GM23338 (cell line): ENCODE results near the gene MAZ. TPM values are rescaled to one million over a fixed set of nuclear protein-coding genes. Genes with fewer than 3 reads are reported as not detected.

ENCODE experiments used
- ATAC-seq: fragments of 200-7000 bp; cut with Tn5 transposase; 3 replicates; pipeline ENCODE4 v1.9.1; 2020
- DNase-seq: peaks from one replicate; pipeline ENCODE4 v3.0.0-alpha.2; 2015; ENCODE audit warnings: low spot score
- H2AFZ ChIP-seq: fragments of 200-600 bp; sonication (generic); 2 replicates; pipeline ENCODE4 v1.8.0; 2016; ENCODE audit warnings: antibody characterized with exemption, mild to moderate bottlenecking, moderate library complexity
- H3F3A ChIP-seq: fragments of 200-600 bp; sonication (generic); replicated peaks from 2 replicates; pipeline ENCODE4 v1.8.0; 2017; ENCODE audit warnings: antibody characterized with exemption, mixed run types, low read depth
- H3K27ac ChIP-seq: fragments of 200-600 bp; sonication (generic); 2 replicates; pipeline ENCODE4 v1.6.1; 2016; ENCODE audit warnings: low read depth
- H3K27me3 ChIP-seq: fragments of 200-600 bp; sonication (generic); 2 replicates; pipeline ENCODE4 v1.8.0; 2016; ENCODE audit warnings: mild to moderate bottlenecking, mixed run types, moderate library complexity; ENCODE audit not compliant: insufficient read depth
- H3K36me3 ChIP-seq: fragments of 200-600 bp; sonication (generic); 2 replicates; pipeline ENCODE4 v1.8.0; 2016; ENCODE audit warnings: mild to moderate bottlenecking; ENCODE audit not compliant: insufficient read depth
- H3K4me1 ChIP-seq: fragments of 200-600 bp; sonication (generic); 2 replicates; pipeline ENCODE4 v1.8.0; 2016; ENCODE audit warnings: mild to moderate bottlenecking, moderate library complexity; ENCODE audit not compliant: insufficient read depth
- H3K4me2 ChIP-seq: fragments of 200-600 bp; sonication (generic); 2 replicates; pipeline ENCODE4 v1.7.1; 2017; ENCODE audit warnings: mixed run types
- H3K4me3 ChIP-seq: fragments of 200-600 bp; sonication (generic); 2 replicates; pipeline ENCODE4 v1.6.1; 2016; ENCODE audit warnings: mixed run types
- H3K79me2 ChIP-seq: fragments of 200-600 bp; sonication (generic); replicated peaks from 2 replicates; pipeline ENCODE4 v1.8.0; 2017; ENCODE audit warnings: mild to moderate bottlenecking; ENCODE audit not compliant: insufficient read depth
- H3K9me2 ChIP-seq: fragments of 200-600 bp; sonication (generic); 2 replicates; pipeline ENCODE4 v1.8.0; 2017; ENCODE audit not compliant: insufficient read depth
- H4K20me1 ChIP-seq: fragments of 200-600 bp; sonication (generic); replicated peaks from 2 replicates; pipeline ENCODE4 v1.8.0; 2017; ENCODE audit warnings: mild to moderate bottlenecking; ENCODE audit not compliant: insufficient read depth
- H3K27ac Mint-ChIP-seq: 2 replicates; pipeline ENCODE4 v1.8.0; 2020; ENCODE audit warnings: inconsistent platforms, mild to moderate bottlenecking, moderate library complexity, mixed read lengths
- H3K27me3 Mint-ChIP-seq: 3 replicates; pipeline ENCODE4 v1.8.0; 2022; ENCODE audit warnings: low read depth, mild to moderate bottlenecking, moderate library complexity, mixed read lengths, inconsistent platforms; ENCODE audit not compliant: insufficient read depth, poor library complexity
- H3K36me3 Mint-ChIP-seq: 3 replicates; pipeline ENCODE4 v1.8.0; 2021; ENCODE audit warnings: low read depth, mild to moderate bottlenecking, inconsistent platforms, moderate library complexity, mixed read lengths
- H3K4me1 Mint-ChIP-seq: 3 replicates; pipeline ENCODE4 v1.8.0; 2020; ENCODE audit warnings: mild to moderate bottlenecking, inconsistent platforms, mixed read lengths
- H3K4me3 Mint-ChIP-seq: 3 replicates; pipeline ENCODE4 v1.8.0; 2021; ENCODE audit warnings: moderate library complexity, mild to moderate bottlenecking, inconsistent platforms, mixed read lengths
- H3K9me3 Mint-ChIP-seq: 3 replicates; pipeline ENCODE4 v1.8.0; 2020; ENCODE audit warnings: moderate library complexity, mild to moderate bottlenecking, inconsistent platforms, mixed read lengths
- CREB1 ChIP-seq: fragments of 250-450 bp; sonication (Bioruptor Pico); IDR thresholded peaks from 2 replicates; pipeline ENCODE4 v1.5.0; 2020; ENCODE audit warnings: low read depth, mild to moderate bottlenecking, moderate library complexity
- EZH2 ChIP-seq: fragments of 200-600 bp; sonication (generic); IDR thresholded peaks from one replicate; pipeline ENCODE4 v1.8.0; 2017; ENCODE audit warnings: antibody characterized with exemption, mild to moderate bottlenecking, low read depth; ENCODE audit not compliant: unreplicated experiment
- EZH2phosphoT487 ChIP-seq: fragments of 200-600 bp; sonication (generic); IDR thresholded peaks from one replicate; pipeline ENCODE4 v1.8.1; 2018; ENCODE audit warnings: antibody characterized with exemption; ENCODE audit not compliant: unreplicated experiment
- JUNB ChIP-seq: IDR thresholded peaks from one replicate; pipeline ENCODE4 v1.6.1; 2016; ENCODE audit warnings: antibody characterized with exemption; ENCODE audit not compliant: unreplicated experiment
- NANOG ChIP-seq: IDR thresholded peaks from 2 replicates; pipeline ENCODE4 v1.6.1; 2016; ENCODE audit warnings: antibody characterized with exemption, borderline replicate concordance
- POLR2AphosphoS5 ChIP-seq: IDR thresholded peaks from 2 replicates; pipeline ENCODE4 v1.6.1; 2016; ENCODE audit warnings: antibody characterized with exemption, low read depth
- STAT1 ChIP-seq: IDR thresholded peaks from one replicate; pipeline ENCODE4 v1.6.1; 2016; ENCODE audit warnings: antibody characterized with exemption; ENCODE audit not compliant: unreplicated experiment
- ZNF114 ChIP-seq: fragments of 250-450 bp; sonication (Bioruptor Pico); IDR thresholded peaks from 2 replicates; pipeline ENCODE4 v1.5.0; 2020; ENCODE audit warnings: mild to moderate bottlenecking, moderate library complexity
- ZNF331 ChIP-seq: fragments of 250-450 bp; sonication (Bioruptor Pico); IDR thresholded peaks from 2 replicates; pipeline ENCODE4 v1.5.0; 2020; ENCODE audit warnings: low read depth, mild to moderate bottlenecking, moderate library complexity
- ZNF462 ChIP-seq: fragments of 250-450 bp; sonication (Bioruptor Pico); IDR thresholded peaks from 2 replicates; pipeline ENCODE4 v1.5.0; 2020; ENCODE audit warnings: mild to moderate bottlenecking, moderate library complexity
- polyA plus RNA-seq: library from polyadenylated mRNA; unstranded; fragments of >200 nt; fragmentation: Nextera tagmentation; extraction: Ambion mirVana; gene quantifications from 2 replicates; pipeline ENCODE4 v1.2.1, GENCODE V29; 2016
- total RNA-seq: library from RNA; depleted of rRNA; stranded (reverse); fragments of >200 nt; shearing (Covaris generic); gene quantifications from 2 replicates; pipeline ENCODE4 v1.2.3, GENCODE V29; 2014
- TF ChIP-seq, protein P1 (sequence below): IDR thresholded peaks from one replicate; pipeline ENCODE4 v1.6.1; 2018; ENCODE audit warnings: antibody characterized with exemption; ENCODE audit not compliant: unreplicated experiment
- TF ChIP-seq, protein P2 (sequence below), 2 experiments: fragments of 200-600 bp in 1 of 2; sonication (generic) in 1 of 2; conservative IDR thresholded peaks; 2 replicates each; pipeline versions ENCODE4 v1.5.1 to v1.6.1; 2016 to 2017; ENCODE audit warnings: antibody characterized with exemption in 2 of 2, low read depth in 2 of 2, mild to moderate bottlenecking in 2 of 2, moderate library complexity in 1 of 2
- TF ChIP-seq, protein P3 (sequence below): IDR thresholded peaks from 2 replicates; pipeline ENCODE4 v1.6.1; 2016; ENCODE audit warnings: antibody characterized with exemption

MAZ gene
- total and polyA plus RNA-seq, 2 experiments from 2014 or later, result 155 to 270 TPM

DNA sequence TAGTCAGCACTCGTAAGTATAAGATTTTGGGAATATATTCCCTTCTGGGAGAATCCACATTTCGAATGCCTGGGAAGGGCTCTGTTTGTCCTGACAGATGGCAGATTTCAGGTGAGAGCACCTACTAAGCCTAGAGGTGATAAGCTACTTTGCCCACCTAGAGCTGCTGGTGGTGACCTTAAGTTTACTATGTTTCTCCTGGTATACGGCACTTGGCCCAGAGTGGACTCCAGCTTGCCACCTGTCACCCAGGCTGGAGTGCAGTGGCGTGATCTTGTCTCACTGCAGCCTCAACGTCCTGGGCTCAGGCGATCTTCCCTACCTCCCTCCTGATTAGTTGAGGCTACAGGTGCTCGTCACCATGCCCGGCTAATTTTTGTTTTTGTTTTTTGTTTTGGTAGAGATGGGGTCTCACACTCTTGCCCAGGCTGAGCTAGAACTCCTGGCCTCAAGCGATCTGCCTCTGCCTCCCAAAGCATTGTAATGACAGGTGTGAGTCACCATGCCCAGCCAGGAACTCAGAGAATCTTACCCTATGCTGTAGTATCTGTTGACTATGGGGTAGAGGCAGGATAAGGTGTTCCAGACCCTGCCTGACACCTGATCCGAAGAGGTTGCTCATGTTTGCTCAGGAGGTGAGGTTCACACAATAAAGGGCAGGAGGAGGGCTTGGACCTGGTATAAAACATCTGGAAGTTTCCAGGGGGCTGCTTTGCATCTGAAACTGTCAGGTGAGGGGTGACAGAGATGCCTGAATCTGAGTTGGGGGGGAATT lies 28.6 kb upstream of the MAZ start, which contains the start of gene ZG16:
TSS of gene ZG16 (plus strand) at position 681 of the 775 bp plus-strand sequence. CDS start 1,011 bp downstream, outside the sequence.
- Mint-ChIP-seq H3K4me1 (peaks cover 8% of the 10 kb centered on the region), H3K36me3 (no peaks in the 10 kb centered on the region), H3K4me3 (no peak within 1 kb of the TSS), H3K27ac (no peak within 1 kb of the TSS), H3K9me3 (no peaks in the 10 kb centered on the region; the same call in 2 of the 3 replicates), H3K27me3 (peaks cover 12% of the 10 kb centered on the region)
- DNase-seq (no peak), ATAC-seq (no peak)
- H3K9me2 ChIP-seq, result peaks cover 5% of the 10 kb centered on the region; the same call in 1 of the 2 replicates
- H3K4me1 ChIP-seq, result no peaks in the 10 kb centered on the region
- H3K79me2 ChIP-seq, result no peaks in the 10 kb centered on the region
- no peak within 1 kb of the TSS for H3K4me3 ChIP-seq
- H3F3A ChIP-seq, result no peaks in the 10 kb centered on the region
- no peak within 1 kb of the TSS for H3K4me2 ChIP-seq
- H4K20me1 ChIP-seq, result no peaks in the 10 kb centered on the region
- peaks cover 3% of the 10 kb centered on the region; the same call in 1 of the 2 replicates for H3K27me3 ChIP-seq
- no peak within 1 kb of the TSS for H2AFZ ChIP-seq
- TF ChIP-seq, protein P1, sequence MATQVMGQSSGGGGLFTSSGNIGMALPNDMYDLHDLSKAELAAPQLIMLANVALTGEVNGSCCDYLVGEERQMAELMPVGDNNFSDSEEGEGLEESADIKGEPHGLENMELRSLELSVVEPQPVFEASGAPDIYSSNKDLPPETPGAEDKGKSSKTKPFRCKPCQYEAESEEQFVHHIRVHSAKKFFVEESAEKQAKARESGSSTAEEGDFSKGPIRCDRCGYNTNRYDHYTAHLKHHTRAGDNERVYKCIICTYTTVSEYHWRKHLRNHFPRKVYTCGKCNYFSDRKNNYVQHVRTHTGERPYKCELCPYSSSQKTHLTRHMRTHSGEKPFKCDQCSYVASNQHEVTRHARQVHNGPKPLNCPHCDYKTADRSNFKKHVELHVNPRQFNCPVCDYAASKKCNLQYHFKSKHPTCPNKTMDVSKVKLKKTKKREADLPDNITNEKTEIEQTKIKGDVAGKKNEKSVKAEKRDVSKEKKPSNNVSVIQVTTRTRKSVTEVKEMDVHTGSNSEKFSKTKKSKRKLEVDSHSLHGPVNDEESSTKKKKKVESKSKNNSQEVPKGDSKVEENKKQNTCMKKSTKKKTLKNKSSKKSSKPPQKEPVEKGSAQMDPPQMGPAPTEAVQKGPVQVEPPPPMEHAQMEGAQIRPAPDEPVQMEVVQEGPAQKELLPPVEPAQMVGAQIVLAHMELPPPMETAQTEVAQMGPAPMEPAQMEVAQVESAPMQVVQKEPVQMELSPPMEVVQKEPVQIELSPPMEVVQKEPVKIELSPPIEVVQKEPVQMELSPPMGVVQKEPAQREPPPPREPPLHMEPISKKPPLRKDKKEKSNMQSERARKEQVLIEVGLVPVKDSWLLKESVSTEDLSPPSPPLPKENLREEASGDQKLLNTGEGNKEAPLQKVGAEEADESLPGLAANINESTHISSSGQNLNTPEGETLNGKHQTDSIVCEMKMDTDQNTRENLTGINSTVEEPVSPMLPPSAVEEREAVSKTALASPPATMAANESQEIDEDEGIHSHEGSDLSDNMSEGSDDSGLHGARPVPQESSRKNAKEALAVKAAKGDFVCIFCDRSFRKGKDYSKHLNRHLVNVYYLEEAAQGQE, result no peak
- TF ChIP-seq, protein P2, sequence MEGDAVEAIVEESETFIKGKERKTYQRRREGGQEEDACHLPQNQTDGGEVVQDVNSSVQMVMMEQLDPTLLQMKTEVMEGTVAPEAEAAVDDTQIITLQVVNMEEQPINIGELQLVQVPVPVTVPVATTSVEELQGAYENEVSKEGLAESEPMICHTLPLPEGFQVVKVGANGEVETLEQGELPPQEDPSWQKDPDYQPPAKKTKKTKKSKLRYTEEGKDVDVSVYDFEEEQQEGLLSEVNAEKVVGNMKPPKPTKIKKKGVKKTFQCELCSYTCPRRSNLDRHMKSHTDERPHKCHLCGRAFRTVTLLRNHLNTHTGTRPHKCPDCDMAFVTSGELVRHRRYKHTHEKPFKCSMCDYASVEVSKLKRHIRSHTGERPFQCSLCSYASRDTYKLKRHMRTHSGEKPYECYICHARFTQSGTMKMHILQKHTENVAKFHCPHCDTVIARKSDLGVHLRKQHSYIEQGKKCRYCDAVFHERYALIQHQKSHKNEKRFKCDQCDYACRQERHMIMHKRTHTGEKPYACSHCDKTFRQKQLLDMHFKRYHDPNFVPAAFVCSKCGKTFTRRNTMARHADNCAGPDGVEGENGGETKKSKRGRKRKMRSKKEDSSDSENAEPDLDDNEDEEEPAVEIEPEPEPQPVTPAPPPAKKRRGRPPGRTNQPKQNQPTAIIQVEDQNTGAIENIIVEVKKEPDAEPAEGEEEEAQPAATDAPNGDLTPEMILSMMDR (conservative IDR thresholded peaks at IDR 0.05; ENCODE audit: low read depth in 2 of 2), result no peak
- TF ChIP-seq STAT1 (no peak), JUNB (no peak), ZNF114 (CRISPR knock-in tag) (no peak), NANOG (no peak), EZH2phosphoT487 (no peak), CREB1 (no peak), ZNF331 (CRISPR knock-in tag) (no peak), POLR2AphosphoS5 (no peak), EZH2 (no peak), ZNF462 (no peak)
- TF ChIP-seq, protein P3, sequence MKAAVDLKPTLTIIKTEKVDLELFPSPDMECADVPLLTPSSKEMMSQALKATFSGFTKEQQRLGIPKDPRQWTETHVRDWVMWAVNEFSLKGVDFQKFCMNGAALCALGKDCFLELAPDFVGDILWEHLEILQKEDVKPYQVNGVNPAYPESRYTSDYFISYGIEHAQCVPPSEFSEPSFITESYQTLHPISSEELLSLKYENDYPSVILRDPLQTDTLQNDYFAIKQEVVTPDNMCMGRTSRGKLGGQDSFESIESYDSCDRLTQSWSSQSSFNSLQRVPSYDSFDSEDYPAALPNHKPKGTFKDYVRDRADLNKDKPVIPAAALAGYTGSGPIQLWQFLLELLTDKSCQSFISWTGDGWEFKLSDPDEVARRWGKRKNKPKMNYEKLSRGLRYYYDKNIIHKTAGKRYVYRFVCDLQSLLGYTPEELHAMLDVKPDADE, result no peak
- H3K36me3 ChIP-seq, result no peaks in the 10 kb centered on the region
- H3K27ac ChIP-seq, result no peak within 1 kb of the TSS
